ENCODE data around the gene RPS14.

Gene RPS14

GRCh38 chr5:150488519-150489359 lies 39.2 kb upstream of the RPS14 start:
- no peaks in the 10 kb centered on the region for H3K79me2 ChIP-seq (ENCODE audit: insufficient read depth, low read length)
- no peaks in the 10 kb centered on the region for H3K9me2 ChIP-seq (replicated peaks; ENCODE audit: low read depth, low read length)
- TF ChIP-seq EZH2phosphoT487 (IDR thresholded peaks at IDR 0.05; ENCODE audit: borderline replicate concordance) (no peak), CTCF (conservative IDR thresholded peaks at IDR 0.05; ENCODE audit: low read length) (no peak)
- peaks cover 26% of the 10 kb centered on the region for H3K4me1 ChIP-seq (ENCODE audit: insufficient read depth, low read length, poor library complexity, severe bottlenecking)
- no peaks in the 10 kb centered on the region for H3K27me3 ChIP-seq (ENCODE audit: insufficient read depth, low read length, poor library complexity, severe bottlenecking)
- H3K9ac ChIP-seq (ENCODE audit: low read depth, low read length, poor library complexity, severe bottlenecking): peak overlapping the region; percentile 20
- H4K20me1 ChIP-seq (ENCODE audit: insufficient read depth, low read length, poor library complexity, severe bottlenecking): no peaks in the 10 kb centered on the region
- H3K4me3 ChIP-seq (ENCODE audit: low read length, poor library complexity, severe bottlenecking): no peak overlapping the region
- H3K36me3 ChIP-seq (ENCODE audit: insufficient read depth, low read length): no peaks in the 10 kb centered on the region
- no peaks in the 10 kb centered on the region for H3K9me3 ChIP-seq (ENCODE audit: insufficient read depth, low read depth, low read length)
- no peaks in the 10 kb centered on the region for H3F3A ChIP-seq (ENCODE audit: low read depth)
- peak overlapping the region; percentile 78 for H3K4me2 ChIP-seq (ENCODE audit: low read depth, low read length, poor library complexity, severe bottlenecking)
- no peak overlapping the region for H2AFZ ChIP-seq (ENCODE audit: low read length)

- no peaks in the 10 kb centered on the region for H3K9me2 ChIP-seq (replicated peaks; ENCODE audit: low read depth, low read length)
- TF ChIP-seq CTCF (conservative IDR thresholded peaks at IDR 0.05; ENCODE audit: low read length) (peak; percentile 50), EZH2phosphoT487 (IDR thresholded peaks at IDR 0.05; ENCODE audit: borderline replicate concordance) (no peak)
- no peaks in the 10 kb centered on the region for H4K20me1 ChIP-seq (ENCODE audit: insufficient read depth, low read length, poor library complexity, severe bottlenecking)
- H3F3A ChIP-seq (ENCODE audit: low read depth): no peaks in the 10 kb centered on the region
- no peaks in the 10 kb centered on the region for H3K79me2 ChIP-seq (ENCODE audit: insufficient read depth, low read length)
- no peaks in the 10 kb centered on the region for H3K36me3 ChIP-seq (ENCODE audit: insufficient read depth, low read length)
- H3K9me3 ChIP-seq (ENCODE audit: insufficient read depth, low read depth, low read length): no peaks in the 10 kb centered on the region
- H3K4me3 ChIP-seq (ENCODE audit: low read length, poor library complexity, severe bottlenecking): peak overlapping the region; percentile 92
- peaks cover 26% of the 10 kb centered on the region for H3K4me1 ChIP-seq (ENCODE audit: insufficient read depth, low read length, poor library complexity, severe bottlenecking)
- H3K27me3 ChIP-seq (ENCODE audit: insufficient read depth, low read length, poor library complexity, severe bottlenecking): no peaks in the 10 kb centered on the region
- peak overlapping the region; percentile 99 for H2AFZ ChIP-seq (ENCODE audit: low read length)
- peak overlapping the region; percentile 78 for H3K4me2 ChIP-seq (ENCODE audit: low read depth, low read length, poor library complexity, severe bottlenecking)
- peak overlapping the region; percentile 79 for H3K9ac ChIP-seq (ENCODE audit: low read depth, low read length, poor library complexity, severe bottlenecking)
Measured at GRCh38 chr5:150487199-150488061, 37.9 kb upstream of the RPS14 start.

- no peaks in the 10 kb centered on the region for H3K9me3 ChIP-seq (ENCODE audit: insufficient read depth, low read depth, low read length)
- H3K27me3 ChIP-seq (ENCODE audit: insufficient read depth, low read length, poor library complexity, severe bottlenecking): no peaks in the 10 kb centered on the region
- TF ChIP-seq CTCF (conservative IDR thresholded peaks at IDR 0.05; ENCODE audit: low read length) (no peak), EZH2phosphoT487 (IDR thresholded peaks at IDR 0.05; ENCODE audit: borderline replicate concordance) (no peak)
- H3K4me2 ChIP-seq (ENCODE audit: low read depth, low read length, poor library complexity, severe bottlenecking): peak overlapping the region; percentile 78
- no peaks in the 10 kb centered on the region for H4K20me1 ChIP-seq (ENCODE audit: insufficient read depth, low read length, poor library complexity, severe bottlenecking)
- peaks cover 26% of the 10 kb centered on the region for H3K4me1 ChIP-seq (ENCODE audit: insufficient read depth, low read length, poor library complexity, severe bottlenecking)
- H2AFZ ChIP-seq (ENCODE audit: low read length): peak overlapping the region; percentile 99
- H3K79me2 ChIP-seq (ENCODE audit: insufficient read depth, low read length): no peaks in the 10 kb centered on the region
- no peaks in the 10 kb centered on the region for H3K9me2 ChIP-seq (replicated peaks; ENCODE audit: low read depth, low read length)
- H3K36me3 ChIP-seq (ENCODE audit: insufficient read depth, low read length): no peaks in the 10 kb centered on the region
- H3K4me3 ChIP-seq (ENCODE audit: low read length, poor library complexity, severe bottlenecking): peak overlapping the region; percentile 92
- peak overlapping the region; percentile 79 for H3K9ac ChIP-seq (ENCODE audit: low read depth, low read length, poor library complexity, severe bottlenecking)
- no peaks in the 10 kb centered on the region for H3F3A ChIP-seq (ENCODE audit: low read depth)
Measured at GRCh38 chr5:150486402-150487198, 37.1 kb upstream of the RPS14 start.

Data from Loucy (cell line).